Measurements from ENCODE around the gene MAP2K7.
A peak's percentile ranks its signal among the peaks of the same experiment; 100 is the strongest.

MAP2K7 gene

GRCh38 chr19:7926021-7926726, 22.5 kb downstream of the MAP2K7 start, which contains the start of gene CTXN1:
Gene CTXN1 (minus strand): TSS chr19:7926135. CDS start chr19:7925538, 597 bp downstream.
- Histone ChIP-seq H3K4me3 (replicated peaks; ENCODE audit: insufficient read depth, low read length) (peak within 1 kb of the TSS; percentile 15), H3K27me3 (ENCODE audit: insufficient read depth, poor library complexity, severe bottlenecking) (no peaks in the 10 kb centered on the region), H3K27ac (replicated peaks) (no peak within 1 kb of the TSS)
- peak in 1 of 2 experiments; percentile 49 for DNase-seq (ENCODE audit: low read depth in 1 of 2, low spot score in 1 of 2)
- no peak for TF ChIP-seq CTCF (IDR thresholded peaks at IDR 0.05; ENCODE audit: insufficient read depth, low read length)
- no peak for TF ChIP-seq SPI1 (IDR thresholded peaks at IDR 0.05; ENCODE audit: borderline replicate concordance, low read depth)
- TF ChIP-seq GABPA (IDR thresholded peaks at IDR 0.05; ENCODE audit: low read depth) = no peak

DNA sequence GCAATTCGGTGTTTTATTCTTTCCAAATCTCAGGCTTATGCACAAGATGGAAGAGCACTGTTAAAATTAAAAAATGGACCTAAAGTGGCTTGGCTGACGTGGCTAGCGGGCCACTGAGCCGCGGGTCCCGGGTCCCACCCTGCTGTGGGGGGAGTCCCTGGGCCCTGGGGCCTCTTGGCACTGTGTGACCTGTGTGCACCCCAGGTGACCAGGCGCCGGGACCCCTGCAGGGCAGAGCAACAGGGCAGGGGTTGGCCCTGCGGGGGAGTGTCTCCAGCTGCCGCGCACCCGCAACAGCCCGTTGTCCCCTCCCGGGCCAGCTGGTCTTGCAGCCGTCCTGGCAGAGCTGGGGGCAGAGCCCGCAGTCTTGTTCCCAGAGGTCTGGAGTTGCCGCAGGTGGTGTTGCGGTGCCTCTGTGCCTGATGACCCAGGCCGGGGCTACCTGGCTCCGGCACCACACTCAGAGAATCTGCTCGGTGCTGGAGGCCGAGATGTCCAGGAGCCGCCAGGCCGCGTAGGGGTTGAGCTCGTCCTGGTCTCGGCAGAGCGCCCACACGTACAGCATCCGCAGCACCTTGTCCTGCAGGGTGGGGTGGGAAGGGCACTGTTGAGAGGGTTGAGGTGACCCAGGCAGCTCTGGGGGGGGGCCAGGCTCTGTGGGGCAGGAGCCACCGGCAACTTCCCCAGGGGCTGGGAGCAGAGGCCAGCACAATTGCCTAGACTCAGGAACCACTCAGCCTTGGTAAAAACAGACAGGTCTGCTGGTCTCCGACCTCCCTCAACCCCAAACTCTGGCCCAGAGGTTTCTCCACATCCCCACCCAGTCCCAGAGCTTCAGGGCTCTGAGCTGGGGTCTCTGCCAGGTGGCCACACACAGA, 23.3 kb downstream of the MAP2K7 start:
- Histone ChIP-seq H3K4me3 (replicated peaks; ENCODE audit: insufficient read depth, low read length) (no peak overlapping the region), H3K27me3 (ENCODE audit: insufficient read depth, poor library complexity, severe bottlenecking) (no peaks in the 10 kb centered on the region), H3K27ac (replicated peaks) (no peak overlapping the region)
- no peak for DNase-seq (ENCODE audit: low read depth in 1 of 2, low spot score in 1 of 2)
- TF ChIP-seq CTCF (IDR thresholded peaks at IDR 0.05; ENCODE audit: insufficient read depth, low read length) (no peak), GABPA (IDR thresholded peaks at IDR 0.05; ENCODE audit: low read depth) (no peak), POLR2AphosphoS5 (IDR thresholded peaks at IDR 0.05; ENCODE audit: low read depth) (0 out of 2 replicates have a peak, but pooled peaks have one; percentile 6)

- TF ChIP-seq REST (IDR thresholded peaks at IDR 0.05; ENCODE audit: insufficient replicate concordance, low read depth) = no peak
- TF ChIP-seq POLR2AphosphoS5 (IDR thresholded peaks at IDR 0.05; ENCODE audit: low read depth) = peak; percentile 25; the same call in 1 of the 2 replicates
- no peak for DNase-seq (ENCODE audit: low read depth in 1 of 2, low spot score in 1 of 2)
- Histone ChIP-seq H3K4me3 (replicated peaks; ENCODE audit: insufficient read depth, low read length) (no peak overlapping the region), H3K27me3 (ENCODE audit: insufficient read depth, poor library complexity, severe bottlenecking) (no peaks in the 10 kb centered on the region), H3K27ac (replicated peaks) (no peak overlapping the region)
These were observed 24.1 kb downstream of the MAP2K7 start for GRCh38 chr19:7927605-7928333.

- Histone ChIP-seq H3K4me3 (replicated peaks; ENCODE audit: insufficient read depth, low read length) (no peak overlapping the region), H3K27ac (replicated peaks) (no peak overlapping the region), H3K27me3 (ENCODE audit: insufficient read depth, poor library complexity, severe bottlenecking) (no peaks in the 10 kb centered on the region)
- DNase-seq (ENCODE audit: low read depth in 1 of 2, low spot score in 1 of 2) = no peak
- TF ChIP-seq POLR2AphosphoS5 (IDR thresholded peaks at IDR 0.05; ENCODE audit: low read depth) = no peak
- no peak for TF ChIP-seq SPI1 (IDR thresholded peaks at IDR 0.05; ENCODE audit: borderline replicate concordance, low read depth)
- no peak for TF ChIP-seq REST (IDR thresholded peaks at IDR 0.05; ENCODE audit: insufficient replicate concordance, low read depth)
- no peak for TF ChIP-seq CTCF (IDR thresholded peaks at IDR 0.05; ENCODE audit: insufficient read depth, low read length)
- no peak for TF ChIP-seq GABPA (IDR thresholded peaks at IDR 0.05; ENCODE audit: low read depth)
These were observed 24.6 kb downstream of the MAP2K7 start for GRCh38 chr19:7928334-7928706.
